GM13976 (cell line): ENCODE measurements around the gene PLXNC1.

Experiments
- DNase-seq: peaks from one replicate; pipeline ENCODE4 v3.0.0; 2012; ENCODE audit warnings: low spot score
- in situ Hi-C: fragments of 300-500 bp; cut with MboI; formaldehyde crosslinking; loops from one replicate; pipeline ENCODE4 v1.12.0; 2022; ENCODE audit warnings: low sequenced_read_pairs, mixed read lengths, inconsistent platforms; ENCODE audit not compliant: unreplicated experiment
- TF ChIP-seq, protein P1 (sequence below): IDR thresholded peaks from 2 replicates; pipeline ENCODE4 v1.5.1; 2012; ENCODE audit warnings: borderline replicate concordance, mild to moderate bottlenecking; ENCODE audit not compliant: insufficient read depth; ENCODE audit errors: extremely low read depth, missing control alignments, control extremely low read depth

The PLXNC1 gene

DNA sequence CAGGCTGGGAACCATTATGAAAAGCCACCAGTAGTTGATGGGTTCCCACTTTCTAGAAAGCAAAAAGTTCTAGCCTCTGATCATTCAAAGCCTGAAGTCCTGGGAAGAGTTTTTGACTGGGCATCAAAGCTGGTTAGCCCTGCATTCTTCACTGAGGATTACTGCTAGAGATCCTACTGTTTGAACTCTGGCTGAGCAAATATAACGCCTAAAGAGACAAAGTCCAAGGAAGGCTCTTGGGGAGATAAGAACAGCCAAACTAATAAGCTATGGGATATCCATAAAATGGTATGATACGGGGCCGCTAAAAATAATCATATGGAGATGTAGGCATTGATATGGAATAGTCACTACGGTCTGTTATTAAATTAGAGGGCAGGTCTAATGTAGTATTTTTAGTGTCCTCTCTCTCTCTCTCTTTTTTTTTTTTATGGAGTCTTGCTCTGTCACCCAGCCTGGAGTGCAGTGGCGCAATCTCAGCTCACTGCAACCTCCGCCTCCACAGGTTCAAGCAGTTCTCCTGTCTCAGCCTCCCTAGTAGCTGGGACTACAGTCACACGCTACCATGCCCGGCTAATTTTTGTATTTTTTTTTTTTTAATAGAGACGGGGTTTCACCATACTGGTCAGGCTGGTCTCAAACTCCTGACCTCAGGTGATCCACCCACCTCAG, 35.5 kb downstream of the PLXNC1 start:
- DNase-seq = no peak
- in situ Hi-C loops = no loop called here

DNA sequence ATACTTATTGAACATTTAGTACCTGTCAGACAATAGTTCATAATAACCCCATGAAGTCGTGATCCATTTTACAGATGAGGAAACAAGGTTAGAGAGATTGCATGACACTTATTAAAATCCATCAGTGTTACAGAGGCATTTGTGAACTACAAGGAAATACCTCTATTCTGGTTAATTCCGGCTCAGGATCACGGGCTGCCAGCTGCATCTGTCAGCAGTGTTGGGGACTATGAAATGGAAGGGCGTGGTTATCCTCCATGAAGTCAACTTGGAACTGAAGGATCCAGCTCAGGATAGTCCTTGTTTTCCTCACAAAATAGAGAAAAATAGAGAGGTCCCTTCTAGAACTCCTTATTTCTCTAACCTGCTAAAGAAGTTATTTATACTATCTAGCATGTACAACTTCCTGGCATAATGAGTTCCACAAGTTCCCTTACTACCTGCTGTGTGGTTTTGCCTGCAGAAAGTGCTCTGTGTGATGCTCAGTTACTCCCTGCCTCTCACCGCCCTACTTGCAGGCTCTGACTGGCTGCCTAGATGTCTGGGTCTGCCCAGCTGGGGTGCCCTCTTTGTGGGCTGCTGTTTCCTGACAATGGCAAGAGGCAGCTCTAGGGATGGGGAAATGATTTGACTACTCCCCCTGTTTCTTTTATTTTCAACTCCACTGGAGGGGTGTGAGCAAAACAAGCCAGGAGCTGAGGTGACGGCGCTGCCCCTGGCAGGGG, 36.8 kb downstream of the PLXNC1 start:
- in situ Hi-C loops = no loop called here
- no peak for DNase-seq
- TF ChIP-seq, protein P1, sequence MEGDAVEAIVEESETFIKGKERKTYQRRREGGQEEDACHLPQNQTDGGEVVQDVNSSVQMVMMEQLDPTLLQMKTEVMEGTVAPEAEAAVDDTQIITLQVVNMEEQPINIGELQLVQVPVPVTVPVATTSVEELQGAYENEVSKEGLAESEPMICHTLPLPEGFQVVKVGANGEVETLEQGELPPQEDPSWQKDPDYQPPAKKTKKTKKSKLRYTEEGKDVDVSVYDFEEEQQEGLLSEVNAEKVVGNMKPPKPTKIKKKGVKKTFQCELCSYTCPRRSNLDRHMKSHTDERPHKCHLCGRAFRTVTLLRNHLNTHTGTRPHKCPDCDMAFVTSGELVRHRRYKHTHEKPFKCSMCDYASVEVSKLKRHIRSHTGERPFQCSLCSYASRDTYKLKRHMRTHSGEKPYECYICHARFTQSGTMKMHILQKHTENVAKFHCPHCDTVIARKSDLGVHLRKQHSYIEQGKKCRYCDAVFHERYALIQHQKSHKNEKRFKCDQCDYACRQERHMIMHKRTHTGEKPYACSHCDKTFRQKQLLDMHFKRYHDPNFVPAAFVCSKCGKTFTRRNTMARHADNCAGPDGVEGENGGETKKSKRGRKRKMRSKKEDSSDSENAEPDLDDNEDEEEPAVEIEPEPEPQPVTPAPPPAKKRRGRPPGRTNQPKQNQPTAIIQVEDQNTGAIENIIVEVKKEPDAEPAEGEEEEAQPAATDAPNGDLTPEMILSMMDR = no peak

More for the DNA sequence above, 35.5 kb downstream of the PLXNC1 start:
- TF ChIP-seq, protein P1 = no peak

DNA sequence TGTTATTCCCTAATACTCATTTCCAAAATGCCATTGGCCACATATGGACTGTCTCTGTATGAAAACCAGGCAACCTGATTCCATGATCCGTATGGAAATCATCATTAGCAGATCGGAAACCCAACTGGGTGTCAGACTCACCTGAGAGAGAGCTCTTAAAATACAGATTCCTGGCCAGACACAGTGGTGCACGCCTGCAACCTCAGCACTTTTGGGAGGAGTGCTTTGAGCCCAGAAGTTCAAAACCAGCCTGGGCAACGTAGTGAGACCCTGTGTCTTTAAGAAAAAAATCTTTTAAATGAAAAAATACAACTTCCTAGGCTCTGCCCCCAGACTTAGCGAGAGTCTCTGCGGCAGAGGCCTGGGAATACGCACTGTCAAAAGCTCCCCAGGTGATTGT, 37.4 kb downstream of the PLXNC1 start:
- TF ChIP-seq, protein P1 = no peak
- no peak for DNase-seq
- in situ Hi-C loops = no loop called here

DNA sequence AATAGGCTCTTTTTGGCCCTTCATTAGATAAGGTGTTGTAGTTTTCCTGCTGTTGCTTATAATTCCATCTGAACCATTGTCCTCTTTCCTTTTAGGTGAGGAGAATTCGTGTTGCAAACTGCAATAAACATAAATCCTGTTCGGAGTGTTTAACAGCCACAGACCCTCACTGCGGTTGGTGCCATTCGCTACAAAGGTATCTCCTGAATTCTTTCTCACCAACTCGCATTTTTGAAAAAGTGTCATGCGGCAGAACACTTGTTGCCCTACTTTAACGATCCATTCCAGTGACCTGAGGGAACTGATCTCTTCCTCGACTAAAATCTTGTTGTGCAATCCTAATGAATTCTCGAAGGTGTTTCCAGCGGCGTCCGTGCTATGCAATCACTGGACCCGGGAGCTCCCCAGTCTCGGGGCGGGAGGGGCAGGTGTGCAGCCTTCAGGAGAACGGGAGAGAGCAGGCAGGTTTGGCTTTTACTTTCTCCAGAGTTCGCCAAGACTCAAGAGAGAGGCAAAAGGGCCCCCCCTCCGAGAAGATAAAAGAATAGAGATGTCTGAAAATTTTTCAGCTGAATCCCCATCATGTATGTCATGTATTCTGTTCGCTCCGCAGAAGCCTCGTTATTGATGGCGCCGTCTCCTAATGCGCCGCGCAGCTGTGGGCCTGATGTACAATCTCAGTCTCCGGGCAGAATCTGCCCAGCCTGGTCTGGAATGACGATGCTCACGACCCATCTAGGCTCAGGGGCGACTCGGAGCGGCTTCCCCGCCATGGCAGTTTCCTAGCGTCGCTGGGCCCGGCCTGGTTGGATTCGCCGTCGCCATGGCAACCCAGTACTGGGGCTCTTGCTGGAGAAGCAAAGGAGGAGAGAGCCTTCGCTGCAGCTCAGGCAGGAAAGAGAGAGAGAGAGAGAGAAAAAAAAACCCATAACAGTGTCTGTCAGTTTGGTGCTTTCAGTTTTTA, 38.2 kb downstream of the PLXNC1 start:
- in situ Hi-C loops = no loop called here
- no peak for DNase-seq
- TF ChIP-seq, protein P1 = no peak

DNA sequence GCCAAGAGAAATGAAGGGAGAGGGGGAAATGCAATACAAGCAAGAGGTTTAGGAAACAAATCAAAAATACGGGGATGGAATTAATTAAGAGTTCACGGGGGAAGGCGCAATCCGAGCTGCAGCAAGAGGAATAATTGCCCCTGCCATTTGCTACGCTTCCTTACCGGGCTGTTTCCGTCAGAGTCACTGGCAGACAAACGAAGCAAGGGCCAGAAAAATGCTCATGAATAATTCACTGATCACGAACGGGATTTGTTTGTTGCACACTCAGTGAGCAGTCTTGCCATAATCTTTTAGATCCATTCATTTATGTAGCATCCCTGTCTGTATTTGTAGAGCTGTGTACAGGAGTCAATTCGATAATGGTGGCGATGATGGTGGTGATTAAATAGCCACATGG, 39.0 kb downstream of the PLXNC1 start:
- in situ Hi-C loops = no loop called here
- no peak for DNase-seq
- TF ChIP-seq, protein P1 = no peak

DNA sequence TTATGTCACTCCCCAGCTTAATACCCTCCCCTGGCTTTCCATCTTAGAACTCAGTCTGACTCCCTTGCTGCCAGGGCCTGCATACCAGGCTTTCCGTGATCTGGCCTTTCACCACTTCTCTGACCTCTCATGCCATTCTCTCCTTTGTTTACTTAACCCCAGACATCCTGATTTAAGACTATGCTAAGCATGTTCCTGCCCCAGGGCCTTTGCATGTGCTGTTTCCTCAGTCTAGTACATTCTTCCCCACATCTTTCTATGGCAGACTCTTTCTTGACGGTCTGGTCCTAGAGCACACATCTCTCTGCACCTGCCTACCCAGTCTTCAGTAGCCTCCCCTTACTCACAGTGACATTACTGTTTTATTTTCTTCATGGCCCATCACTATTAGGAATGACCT, 42.2 kb downstream of the PLXNC1 start:
- no peak for DNase-seq
- in situ Hi-C loops = no loop called here
- TF ChIP-seq, protein P1 = no peak
